Occipital lobe (tissue), 2 donors: ENCODE data around the gene MAPT. TPM values are rescaled to one million over a fixed set of nuclear protein-coding genes. Genes with fewer than 3 reads are reported as not detected.
"Not testable (repeated sequence)": the region's sequence is repeated elsewhere in the genome, so short reads cannot be mapped to it uniquely, and the experiment has no call there.

ENCODE experiments used
- DNase-seq: peaks from one replicate; lab custom pipeline; 2025; lab: John Stamatoyannopoulos, UW
- total RNA-seq: library from RNA; depleted of rRNA; stranded (reverse); fragments of >200 nt; gene quantifications from one replicate; pipeline ENCODE4 v1.2.3, GENCODE V29; 2014

Gene MAPT
- total RNA-seq, 1 donor from 2014 or later = 93.1 TPM

GRCh38 chr17:45862127-45862526 lies 32.2 kb upstream of the MAPT start:
- not testable (repeated sequence) for DNase-seq

- no peak for DNase-seq
Observed at GRCh38 chr17:45863857-45864654, 30.3 kb upstream of the MAPT start.

- peak; percentile 72 for DNase-seq
Observed at GRCh38 chr17:45867171-45867570, 27.2 kb upstream of the MAPT start.

GRCh38 chr17:45867702-45868101 lies 26.7 kb upstream of the MAPT start:
- DNase-seq = no peak

- DNase-seq = no peak
Observed at GRCh38 chr17:45868276-45868675, 26.1 kb upstream of the MAPT start.

- DNase-seq = no peak
Observed at GRCh38 chr17:45869676-45870341, 24.5 kb upstream of the MAPT start.

- DNase-seq = no peak
Observed at GRCh38 chr17:45870342-45870974, 23.9 kb upstream of the MAPT start.

GRCh38 chr17:45871718-45872117 lies 22.6 kb upstream of the MAPT start:
- no peak for DNase-seq

GRCh38 chr17:45873728-45874127 lies 20.6 kb upstream of the MAPT start:
- no peak for DNase-seq

- DNase-seq = no peak
Observed at GRCh38 chr17:45874151-45874550, 20.2 kb upstream of the MAPT start.

- no peak for DNase-seq
Observed at GRCh38 chr17:45876539-45876938, 17.8 kb upstream of the MAPT start.

GRCh38 chr17:45877467-45877866 lies 16.9 kb upstream of the MAPT start:
- DNase-seq = no peak

GRCh38 chr17:45883063-45883462 lies 11.3 kb upstream of the MAPT start:
- no peak for DNase-seq

- DNase-seq = no peak
Observed at GRCh38 chr17:45886852-45887251, 7.5 kb upstream of the MAPT start.

GRCh38 chr17:45888392-45888791 lies 6.0 kb upstream of the MAPT start:
- DNase-seq = no peak

- no peak for DNase-seq
Observed at GRCh38 chr17:45889579-45889978, 4.8 kb upstream of the MAPT start.

- no peak for DNase-seq
Observed at GRCh38 chr17:45893725-45894021, 681 bp upstream of the MAPT start.

GRCh38 chr17:45895304-45895968 lies 1.1 kb downstream of the MAPT start:
- peak; percentile 55 for DNase-seq

- no peak for DNase-seq
Observed at GRCh38 chr17:45895969-45896785, 1.8 kb downstream of the MAPT start.

GRCh38 chr17:45896803-45897693 lies 2.7 kb downstream of the MAPT start:
- DNase-seq = no peak
